GM13976 (cell line): ENCODE results near the gene DARS2.
"Not testable (repeated sequence)": the region's sequence is repeated elsewhere in the genome, so short reads cannot be mapped to it uniquely, and the experiment has no call there.

ENCODE experiments used
- DNase-seq: peaks from one replicate; pipeline ENCODE4 v3.0.0; 2012; ENCODE audit warnings: low spot score
- CTCF ChIP-seq: IDR thresholded peaks from 2 replicates; pipeline ENCODE4 v1.5.1; 2012; ENCODE audit warnings: borderline replicate concordance, mild to moderate bottlenecking; ENCODE audit not compliant: insufficient read depth; ENCODE audit errors: extremely low read depth, missing control alignments, control extremely low read depth
- in situ Hi-C: fragments of 300-500 bp; cut with MboI; formaldehyde crosslinking; loops from one replicate; pipeline ENCODE4 v1.12.0; 2022; ENCODE audit warnings: low sequenced_read_pairs, mixed read lengths, inconsistent platforms; ENCODE audit not compliant: unreplicated experiment

DARS2 gene

GRCh38 chr1:173870252-173871075, 46.0 kb downstream of the DARS2 start:
- TF ChIP-seq CTCF: no peak
- in situ Hi-C loops: no loop called here
- DNase-seq: peak; percentile 64

- DNase-seq: no peak
- in situ Hi-C loops: no loop called here
- no peak for TF ChIP-seq CTCF
Observed at GRCh38 chr1:173871091-173871490, 46.6 kb downstream of the DARS2 start.

GRCh38 chr1:173871500-173871899, 47.0 kb downstream of the DARS2 start:
- DNase-seq: no peak
- no peak for TF ChIP-seq CTCF
- in situ Hi-C loops: no loop called here

- DNase-seq: no peak
- no peak for TF ChIP-seq CTCF
- in situ Hi-C loops: no loop called here
Observed at GRCh38 chr1:173876732-173877131, 52.3 kb downstream of the DARS2 start.

- no peak for TF ChIP-seq CTCF
- DNase-seq: no peak
- in situ Hi-C loops: no loop called here
Observed at GRCh38 chr1:173878251-173878650, 53.8 kb downstream of the DARS2 start.

- DNase-seq, in situ Hi-C loops: not testable (repeated sequence)
Observed at GRCh38 chr1:173881117-173881516, 56.6 kb downstream of the DARS2 start.

GRCh38 chr1:173884701-173885100, 60.2 kb downstream of the DARS2 start:
- in situ Hi-C loops: no loop called here
- TF ChIP-seq CTCF: no peak
- no peak for DNase-seq
